Dedifferentiated amniotic fluid mesenchymal stem cell (primary cell): Measurements from ENCODE around the gene ITGB1.

Experiments
- DNase-seq: peaks from one replicate; pipeline ENCODE4 v3.0.0-alpha.2; 2016; ENCODE audit errors: extremely low spot score

Gene ITGB1

GRCh38 chr10:32889631-32890212 is 68.3 kb downstream of the ITGB1 start:
- DNase-seq = no peak

GRCh38 chr10:32888161-32888927 is 69.7 kb downstream of the ITGB1 start:
- DNase-seq = no peak

GRCh38 chr10:32887481-32887880 is 70.5 kb downstream of the ITGB1 start:
- DNase-seq = no peak

GRCh38 chr10:32882076-32882475 is 76.0 kb downstream of the ITGB1 start:
- no peak for DNase-seq

- DNase-seq = no peak
Observed at GRCh38 chr10:32878646-32879045, 79.4 kb downstream of the ITGB1 start.

GRCh38 chr10:32877915-32878314 is 80.1 kb downstream of the ITGB1 start:
- no peak for DNase-seq

- no peak for DNase-seq
Observed at GRCh38 chr10:32865170-32865569, 92.9 kb downstream of the ITGB1 start.

- DNase-seq = no peak
Observed at GRCh38 chr10:32854435-32854834, 103.6 kb downstream of the ITGB1 start.

- no peak for DNase-seq
Observed at GRCh38 chr10:32851301-32851700, 106.7 kb downstream of the ITGB1 start.
